ENCODE results near the gene HAO1.

DNA sequence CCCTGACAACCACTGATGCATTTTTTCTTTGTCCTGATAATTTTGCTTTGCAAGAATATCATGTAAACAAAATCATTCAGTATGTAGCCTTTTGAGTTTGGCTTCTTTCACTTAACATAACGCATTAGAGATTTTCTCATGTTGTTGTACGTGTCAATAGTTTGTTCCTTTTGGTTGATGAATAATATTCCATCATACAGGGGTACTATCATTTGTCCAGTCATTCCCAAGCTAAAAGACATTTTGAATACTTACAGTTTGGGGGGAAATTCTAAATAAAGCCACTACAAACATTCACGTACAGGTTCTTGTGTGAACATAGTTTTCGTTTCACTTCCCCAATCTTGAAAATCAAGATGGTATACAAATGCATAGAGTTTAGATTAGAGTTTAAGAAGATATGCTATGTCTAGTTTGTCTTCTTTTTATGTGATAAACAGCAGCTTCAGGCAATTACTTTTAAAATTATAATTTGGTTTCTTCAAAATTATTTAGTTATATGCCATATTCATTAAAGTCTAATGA, 5.2 kb downstream of the HAO1 start:
- TF ChIP-seq, protein P1, sequence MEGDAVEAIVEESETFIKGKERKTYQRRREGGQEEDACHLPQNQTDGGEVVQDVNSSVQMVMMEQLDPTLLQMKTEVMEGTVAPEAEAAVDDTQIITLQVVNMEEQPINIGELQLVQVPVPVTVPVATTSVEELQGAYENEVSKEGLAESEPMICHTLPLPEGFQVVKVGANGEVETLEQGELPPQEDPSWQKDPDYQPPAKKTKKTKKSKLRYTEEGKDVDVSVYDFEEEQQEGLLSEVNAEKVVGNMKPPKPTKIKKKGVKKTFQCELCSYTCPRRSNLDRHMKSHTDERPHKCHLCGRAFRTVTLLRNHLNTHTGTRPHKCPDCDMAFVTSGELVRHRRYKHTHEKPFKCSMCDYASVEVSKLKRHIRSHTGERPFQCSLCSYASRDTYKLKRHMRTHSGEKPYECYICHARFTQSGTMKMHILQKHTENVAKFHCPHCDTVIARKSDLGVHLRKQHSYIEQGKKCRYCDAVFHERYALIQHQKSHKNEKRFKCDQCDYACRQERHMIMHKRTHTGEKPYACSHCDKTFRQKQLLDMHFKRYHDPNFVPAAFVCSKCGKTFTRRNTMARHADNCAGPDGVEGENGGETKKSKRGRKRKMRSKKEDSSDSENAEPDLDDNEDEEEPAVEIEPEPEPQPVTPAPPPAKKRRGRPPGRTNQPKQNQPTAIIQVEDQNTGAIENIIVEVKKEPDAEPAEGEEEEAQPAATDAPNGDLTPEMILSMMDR (conservative IDR thresholded peaks at IDR 0.05; ENCODE audit: low read depth, low read length), result no peak
- TF ChIP-seq BHLHE40 (IDR thresholded peaks at IDR 0.05; ENCODE audit: low read depth, low read length) (no peak), RAD21 (IDR thresholded peaks at IDR 0.05; ENCODE audit: low read length) (no peak), MAFK (IDR thresholded peaks at IDR 0.05; ENCODE audit: low read depth, low read length) (no peak), RFX5 (IDR thresholded peaks at IDR 0.05; ENCODE audit: low read depth, low read length) (no peak), POLR2A (IDR thresholded peaks at IDR 0.05; ENCODE audit: low read depth, low read length) (no peak)
- TF ChIP-seq, protein P2, sequence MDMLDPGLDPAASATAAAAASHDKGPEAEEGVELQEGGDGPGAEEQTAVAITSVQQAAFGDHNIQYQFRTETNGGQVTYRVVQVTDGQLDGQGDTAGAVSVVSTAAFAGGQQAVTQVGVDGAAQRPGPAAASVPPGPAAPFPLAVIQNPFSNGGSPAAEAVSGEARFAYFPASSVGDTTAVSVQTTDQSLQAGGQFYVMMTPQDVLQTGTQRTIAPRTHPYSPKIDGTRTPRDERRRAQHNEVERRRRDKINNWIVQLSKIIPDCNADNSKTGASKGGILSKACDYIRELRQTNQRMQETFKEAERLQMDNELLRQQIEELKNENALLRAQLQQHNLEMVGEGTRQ (IDR thresholded peaks at IDR 0.05; ENCODE audit: low read depth, low read length), result no peak

All from IMR-90 (cell line).